Esophagus squamous epithelium (tissue), 5 donors: ENCODE data around the gene TSC22D3. TPM values are rescaled to one million over a fixed set of nuclear protein-coding genes. Genes with fewer than 3 reads are reported as not detected.

Experiments used
- DNase-seq: peaks from one replicate; lab custom pipeline; 2025; lab: John Stamatoyannopoulos, UW
- H3K27ac ChIP-seq, 4 donors: fragments of 200-600 bp; sonication (generic); one replicate each; pipeline ENCODE4 v1.5.1; 2016 to 2019; ENCODE audit warnings: mild to moderate bottlenecking in 1 of 4
- H3K27me3 ChIP-seq, 4 donors: fragments of 200-600 bp; sonication (generic); 1 replicate in 3 of 4; 2 replicates in 1 of 4; pipeline versions ENCODE4 v1.5.1 to v1.6.0; 2017 to 2021; ENCODE audit warnings: antibody characterized with exemption in 1 of 4
- H3K36me3 ChIP-seq, 3 donors: fragments of 200-600 bp; sonication (generic); one replicate each; pipeline ENCODE4 v1.5.1; 2016 to 2019
- H3K4me1 ChIP-seq, 3 donors: fragments of 200-600 bp; sonication (generic); one replicate each; pipeline ENCODE4 v1.5.1; 2017 to 2019
- H3K4me3 ChIP-seq, 4 donors: fragments of 200-600 bp; sonication (generic); 1 replicate in 3 of 4; 2 replicates in 1 of 4; pipeline ENCODE4 v1.5.1; 2016 to 2019; ENCODE audit warnings: mild to moderate bottlenecking in 2 of 4, moderate library complexity in 1 of 4
- H3K9me3 ChIP-seq, 3 donors: fragments of 200-600 bp; sonication (generic); one replicate each; pipeline ENCODE4 v1.5.1; 2016 to 2019
- CTCF ChIP-seq, 6 experiments: fragments of 450-650 bp in 4 of 6; fragments of 200-600 bp in 2 of 6; sonication (generic) in 2 of 6; IDR thresholded peaks; one replicate each; pipeline ENCODE4 v1.5.1; 2016 to 2019; ENCODE audit warnings: antibody characterized with exemption in 6 of 6, mild to moderate bottlenecking in 4 of 6, moderate library complexity in 4 of 6
- POLR2A ChIP-seq, 4 donors: fragments of 450-650 bp; IDR thresholded peaks; one replicate each; pipeline ENCODE4 v1.6.1; 2017; ENCODE audit warnings: antibody characterized with exemption in 4 of 4, mild to moderate bottlenecking in 4 of 4, moderate library complexity in 3 of 4
- WGBS, 2 donors: methylation state at CpG; one replicate each; pipeline ENCODE4 v1.1.5; 2018; 5-methylcytosine and 5-hydroxymethylcytosine counted together
- intact Hi-C: fragments of 100-400 bp; cut with DNase I; formaldehyde crosslinking; loops from one replicate; pipeline ENCODE4 v1.15.0; 2022
- total RNA-seq, 4 donors: library from RNA; depleted of rRNA; stranded (reverse); fragments of >200 nt; gene quantifications; one replicate each; pipeline ENCODE4 v1.1.0, GENCODE V29; 2016
- donor health status: DM: yes; HTN: yes; CAD: no.

TSC22D3 gene
- total RNA-seq, 4 donors from 2014 or later: 50.2 to 558 (median 140) TPM

GRCh38 chrX:107744868-107745267, 30.7 kb downstream of the TSC22D3 start:
- TF ChIP-seq CTCF (IDR thresholded peaks at IDR 0.05): no peak
- intact Hi-C loops: no loop called here
- no peaks in the 10 kb centered on the region for H3K36me3 ChIP-seq
- DNase-seq: no peak
- peaks cover 32 to 94% (median 53%) of the 10 kb centered on the region in 3 donors for H3K4me1 ChIP-seq
- 90 to 94% methylated on average over 2 of the region's 2 CpGs for WGBS, 2 donors
- no peak overlapping the region for H3K4me3 ChIP-seq
- no peaks in the 10 kb centered on the region for H3K27me3 ChIP-seq
- H3K27ac ChIP-seq: no peak overlapping the region
- no peaks in the 10 kb centered on the region for H3K9me3 ChIP-seq

- WGBS, 2 donors: 85 to 100% methylated on average over 3 to 7 of the region's 7 CpGs
- H3K4me1 ChIP-seq: peaks cover 32 to 94% (median 56%) of the 10 kb centered on the region in 3 donors
- H3K27me3 ChIP-seq: no peaks in the 10 kb centered on the region
- TF ChIP-seq POLR2A (IDR thresholded peaks at IDR 0.05): no peak
- no peak for TF ChIP-seq CTCF (IDR thresholded peaks at IDR 0.05)
- H3K36me3 ChIP-seq: no peaks in the 10 kb centered on the region
- intact Hi-C loops: no loop called here
- no peaks in the 10 kb centered on the region for H3K9me3 ChIP-seq
- no peak overlapping the region for H3K4me3 ChIP-seq
- peak overlapping the region; percentile 87 to 94 (median 94) for H3K27ac ChIP-seq
- DNase-seq: no peak
These were observed 31.6 kb downstream of the TSC22D3 start for GRCh38 chrX:107743995-107744394.

GRCh38 chrX:107742700-107743191, 32.8 kb downstream of the TSC22D3 start:
- Histone ChIP-seq H3K9me3 (no peaks in the 10 kb centered on the region), H3K27ac (peak overlapping the region; percentile 87 to 94 (median 94)), H3K4me3 (peak overlapping the region in 3 of 4 donors; percentile 12 to 52 (median 21)), H3K36me3 (no peaks in the 10 kb centered on the region), H3K4me1 (peaks cover 24 to 94% (median 57%) of the 10 kb centered on the region in 3 donors), H3K27me3 (no peaks in the 10 kb centered on the region)
- WGBS, 2 donors: 58 to 72% methylated on average over 6 to 12 of the region's 23 CpGs
- TF ChIP-seq CTCF (IDR thresholded peaks at IDR 0.05) (no peak), POLR2A (IDR thresholded peaks at IDR 0.05) (no peak)
- intact Hi-C loops: no loop called here
- DNase-seq: no peak

- no peak for TF ChIP-seq CTCF (IDR thresholded peaks at IDR 0.05)
- TF ChIP-seq POLR2A (IDR thresholded peaks at IDR 0.05): no peak
- peak overlapping the region in 2 of 4 donors; percentile 21 to 52 for H3K4me3 ChIP-seq
- 0 to 30% methylated on average over 3 to 7 of the region's 7 CpGs for WGBS, 2 donors
- H3K27me3 ChIP-seq: no peaks in the 10 kb centered on the region
- DNase-seq: no peak
- H3K9me3 ChIP-seq: no peaks in the 10 kb centered on the region
- intact Hi-C loops: no loop called here
- H3K36me3 ChIP-seq: no peaks in the 10 kb centered on the region
- peaks cover 24 to 94% (median 53%) of the 10 kb centered on the region in 3 donors for H3K4me1 ChIP-seq
- H3K27ac ChIP-seq: peak overlapping the region; percentile 74 to 94 (median 94)
These were observed 34.2 kb downstream of the TSC22D3 start for GRCh38 chrX:107741404-107741790.

GRCh38 chrX:107739541-107739940, 36.0 kb downstream of the TSC22D3 start:
- WGBS, 2 donors: no CpG with 5 or more reads among the region's 3 CpGs
- H3K27ac ChIP-seq: peak overlapping the region in 3 of 4 donors; percentile 93 to 94 (median 94)
- H3K4me3 ChIP-seq: no peak overlapping the region
- H3K36me3 ChIP-seq: no peaks in the 10 kb centered on the region
- TF ChIP-seq CTCF (IDR thresholded peaks at IDR 0.05) (no peak), POLR2A (IDR thresholded peaks at IDR 0.05) (no peak)
- intact Hi-C loops: no loop called here
- H3K27me3 ChIP-seq: no peaks in the 10 kb centered on the region
- peaks cover 24 to 94% (median 53%) of the 10 kb centered on the region in 3 donors for H3K4me1 ChIP-seq
- DNase-seq: no peak
- no peaks in the 10 kb centered on the region for H3K9me3 ChIP-seq
